H4 (cell line): Measurements from ENCODE around the gene MRPL41. TPM values are rescaled to one million over a fixed set of nuclear protein-coding genes. Genes with fewer than 3 reads are reported as not detected.
"Not testable (repeated sequence)": the region's sequence is repeated elsewhere in the genome, so short reads cannot be mapped to it uniquely, and the experiment has no call there.

ENCODE experiments used
- DNase-seq: peaks from one replicate; pipeline ENCODE4 v3.0.0-alpha.2; 2015; ENCODE audit warnings: low spot score
- total RNA-seq: library from RNA; depleted of rRNA; stranded (reverse); fragments of >200 nt; shearing (Covaris generic); gene quantifications from 2 replicates; pipeline ENCODE4 v1.2.3, GENCODE V29; 2014

MRPL41 gene
- total RNA-seq, 1 experiment from 2014 or later: 52.4 TPM

GRCh38 chr9:137552022-137552768, 516 bp downstream of the MRPL41 start:
- DNase-seq: peak; percentile 18

- not testable (repeated sequence) for DNase-seq
Measured at GRCh38 chr9:137553654-137554053, 2.0 kb downstream of the MRPL41 start.

GRCh38 chr9:137554349-137554748, 2.7 kb downstream of the MRPL41 start:
- DNase-seq: no peak

DNA sequence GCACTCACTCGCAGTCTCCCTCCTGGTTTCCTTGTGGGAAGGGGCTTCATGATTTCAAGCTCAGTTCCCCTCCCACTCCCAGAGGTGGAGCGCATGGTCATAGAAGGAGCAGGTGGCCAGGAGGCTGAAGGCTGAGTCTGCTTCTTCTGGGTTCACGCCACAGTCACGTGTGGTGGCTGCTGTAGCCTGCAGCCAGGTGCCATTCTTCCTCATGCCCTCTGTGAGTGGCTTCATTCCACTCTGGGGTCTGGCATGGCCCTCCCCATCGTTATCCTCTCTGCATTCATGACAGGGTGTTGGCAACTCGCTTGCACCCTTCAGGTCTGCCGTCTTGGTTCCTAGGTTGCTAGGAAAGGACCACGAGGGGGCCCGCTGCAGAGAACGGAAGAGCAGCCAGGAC, 3.5 kb downstream of the MRPL41 start:
- no peak for DNase-seq

GRCh38 chr9:137556069-137556838, 4.6 kb downstream of the MRPL41 start:
- no peak for DNase-seq

GRCh38 chr9:137558127-137558526, 6.4 kb downstream of the MRPL41 start:
- DNase-seq: no peak

DNA sequence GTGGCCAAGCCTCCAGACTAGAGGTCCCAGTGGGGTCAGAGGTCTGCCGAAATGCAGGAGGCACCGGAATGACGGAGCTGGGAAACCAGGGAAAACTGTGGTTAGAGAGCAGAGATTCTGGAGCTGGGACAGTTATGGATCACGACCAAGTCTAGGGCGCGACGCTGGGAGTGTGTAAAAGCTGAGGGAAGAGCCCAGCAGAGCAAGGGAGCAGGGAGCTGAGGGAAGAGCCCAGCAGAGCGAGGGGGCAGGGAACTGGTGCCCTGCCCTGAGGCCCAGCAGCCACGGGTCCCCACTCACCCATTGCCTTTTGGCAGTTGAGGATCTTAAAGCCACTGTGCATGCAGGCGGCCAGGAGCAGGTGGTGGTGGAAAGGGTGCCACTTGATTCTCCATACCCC, 12.5 kb downstream of the MRPL41 start:
- DNase-seq: no peak

DNA sequence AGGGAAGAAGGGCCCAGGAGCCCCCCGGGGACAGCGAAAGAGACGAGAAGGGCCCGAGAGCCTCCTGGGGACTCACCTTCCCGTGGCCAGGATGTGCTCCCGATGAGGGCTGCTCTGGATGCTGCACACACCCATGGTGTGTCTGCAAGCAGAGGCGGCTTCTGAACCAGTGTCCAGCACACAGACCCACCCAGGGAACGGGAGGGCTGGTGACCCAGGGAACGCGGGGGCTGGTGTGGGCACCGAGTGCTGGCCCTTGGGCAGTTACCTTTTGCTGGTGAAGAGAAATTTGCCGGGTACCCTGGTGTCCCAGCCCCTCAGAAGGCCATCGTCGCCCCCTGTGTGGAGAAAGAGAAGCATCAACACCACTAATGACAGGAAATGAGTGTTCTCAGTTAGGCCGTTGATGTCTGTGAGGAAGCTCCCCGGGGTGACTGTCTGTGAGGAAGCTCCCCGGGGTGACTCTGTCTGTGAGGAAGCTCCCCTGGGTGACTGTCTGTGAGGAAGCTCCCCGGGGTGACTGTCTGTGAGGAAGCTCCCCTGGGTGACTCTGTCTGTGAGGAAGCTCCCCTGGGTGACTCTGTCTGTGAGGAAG, 13.2 kb downstream of the MRPL41 start:
- DNase-seq: no peak

DNA sequence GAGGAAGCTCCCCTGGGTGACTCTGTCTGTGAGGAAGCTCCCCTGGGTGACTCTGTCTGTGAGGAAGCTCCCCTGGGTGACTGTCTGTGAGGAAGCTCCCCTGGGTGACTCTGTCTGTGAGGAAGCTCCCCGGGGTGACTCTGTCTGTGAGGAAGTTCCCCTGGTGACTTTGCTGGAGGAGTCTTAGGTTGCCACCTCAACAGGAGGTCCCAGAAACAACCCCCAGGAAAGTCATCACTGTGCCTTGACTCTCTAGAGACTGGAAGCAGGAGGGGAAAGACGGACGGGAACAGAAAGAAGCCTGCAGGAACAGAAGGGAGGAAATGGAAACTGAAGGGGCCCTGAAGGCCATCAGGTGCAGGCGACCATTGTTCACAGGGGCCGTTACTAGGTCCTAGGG, 16.8 kb downstream of the MRPL41 start:
- not testable (repeated sequence) for DNase-seq

DNA sequence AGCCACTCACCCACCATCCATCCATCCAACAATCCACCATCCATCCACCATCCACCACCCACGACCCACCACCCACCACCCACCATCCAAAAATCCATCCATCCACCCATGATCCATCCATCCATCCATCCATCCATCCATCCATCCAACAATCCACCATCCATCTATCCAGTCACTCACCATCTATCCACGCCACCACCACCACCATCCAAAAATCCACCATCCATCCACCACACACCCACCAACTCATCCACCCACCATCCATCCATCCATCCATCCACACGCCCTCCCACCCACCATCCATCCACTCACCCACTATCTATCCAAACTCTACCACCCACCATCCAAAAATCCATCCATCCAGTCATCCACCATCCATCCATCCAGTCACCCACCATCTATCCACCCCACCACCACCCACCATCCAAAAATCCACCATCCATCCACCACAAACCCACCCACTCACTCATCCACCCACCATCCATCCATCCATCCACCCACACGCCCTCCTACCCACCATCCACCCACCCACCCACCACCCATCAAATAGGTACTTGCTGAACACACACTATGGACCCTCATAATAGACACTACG, 18.0 kb downstream of the MRPL41 start:
- no peak for DNase-seq

DNA sequence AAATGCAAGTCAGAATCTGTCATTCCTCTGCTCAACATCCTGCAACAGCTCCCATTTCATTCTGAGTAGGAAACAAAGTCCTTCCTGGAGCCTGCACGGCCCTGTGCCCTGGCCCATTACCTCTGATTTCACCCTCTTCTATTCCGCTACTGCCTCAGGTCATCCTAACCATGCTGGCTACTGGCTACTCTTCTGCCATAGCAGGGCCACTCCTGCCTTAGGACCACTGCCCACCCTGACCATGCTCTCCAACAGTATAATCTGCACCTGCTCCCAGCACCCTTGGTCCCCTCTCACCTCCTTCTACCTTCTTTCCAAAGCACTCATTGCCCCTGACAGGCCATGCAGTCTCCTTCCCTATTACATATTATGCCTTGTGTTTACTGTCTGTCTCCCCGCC, 18.9 kb downstream of the MRPL41 start:
- DNase-seq: no peak

- DNase-seq: no peak
Measured at GRCh38 chr9:137574192-137574591, 22.5 kb downstream of the MRPL41 start.

DNA sequence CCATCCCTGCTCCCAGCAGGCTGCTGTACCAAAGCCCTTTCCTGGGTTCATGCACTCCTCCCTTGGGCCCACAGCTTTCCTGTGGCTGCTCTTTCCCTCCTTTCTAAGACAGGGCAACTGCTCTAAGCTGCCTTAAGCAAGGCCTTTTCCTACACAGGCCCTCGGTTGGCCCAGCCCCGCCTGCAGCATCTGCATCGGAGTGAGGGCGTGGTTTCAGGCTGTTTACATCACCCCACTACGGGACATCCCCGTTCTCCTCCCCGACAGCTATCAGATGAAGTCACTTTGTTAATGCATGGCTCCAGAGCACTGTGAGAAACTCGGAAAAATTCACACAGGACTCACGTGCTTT, 23.7 kb downstream of the MRPL41 start:
- no peak for DNase-seq

DNA sequence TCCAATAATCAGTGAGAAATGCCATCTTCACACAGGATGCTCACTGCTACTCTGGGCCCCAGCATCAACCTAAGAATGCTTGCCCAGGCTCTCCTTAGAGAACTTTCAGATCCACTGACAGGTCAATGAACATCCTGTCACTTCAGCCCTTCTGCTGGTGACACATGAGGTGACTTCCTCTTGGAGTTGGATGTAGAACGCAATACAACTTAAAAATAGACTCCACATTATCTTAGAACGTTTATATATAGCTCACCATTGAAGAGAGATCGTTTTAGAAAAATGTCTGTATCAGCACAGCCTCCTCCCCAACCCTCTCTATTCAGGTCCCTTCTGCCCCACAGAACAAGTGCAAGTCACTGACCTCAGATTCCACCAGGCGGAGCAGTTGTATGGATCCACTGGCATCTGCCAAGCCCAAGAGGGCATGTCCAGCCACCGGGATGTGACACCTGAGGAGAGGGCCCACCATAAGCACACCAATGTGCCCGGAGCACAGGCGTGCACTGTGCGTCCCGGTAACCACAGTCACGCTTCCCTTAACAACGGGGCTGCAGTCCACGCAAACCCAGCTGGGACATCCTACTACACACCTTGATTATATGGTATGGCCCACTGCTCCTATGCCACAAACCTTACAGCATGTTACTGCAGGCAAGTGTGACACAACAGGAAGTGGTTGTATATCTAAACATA, 24.2 kb downstream of the MRPL41 start:
- no peak for DNase-seq

DNA sequence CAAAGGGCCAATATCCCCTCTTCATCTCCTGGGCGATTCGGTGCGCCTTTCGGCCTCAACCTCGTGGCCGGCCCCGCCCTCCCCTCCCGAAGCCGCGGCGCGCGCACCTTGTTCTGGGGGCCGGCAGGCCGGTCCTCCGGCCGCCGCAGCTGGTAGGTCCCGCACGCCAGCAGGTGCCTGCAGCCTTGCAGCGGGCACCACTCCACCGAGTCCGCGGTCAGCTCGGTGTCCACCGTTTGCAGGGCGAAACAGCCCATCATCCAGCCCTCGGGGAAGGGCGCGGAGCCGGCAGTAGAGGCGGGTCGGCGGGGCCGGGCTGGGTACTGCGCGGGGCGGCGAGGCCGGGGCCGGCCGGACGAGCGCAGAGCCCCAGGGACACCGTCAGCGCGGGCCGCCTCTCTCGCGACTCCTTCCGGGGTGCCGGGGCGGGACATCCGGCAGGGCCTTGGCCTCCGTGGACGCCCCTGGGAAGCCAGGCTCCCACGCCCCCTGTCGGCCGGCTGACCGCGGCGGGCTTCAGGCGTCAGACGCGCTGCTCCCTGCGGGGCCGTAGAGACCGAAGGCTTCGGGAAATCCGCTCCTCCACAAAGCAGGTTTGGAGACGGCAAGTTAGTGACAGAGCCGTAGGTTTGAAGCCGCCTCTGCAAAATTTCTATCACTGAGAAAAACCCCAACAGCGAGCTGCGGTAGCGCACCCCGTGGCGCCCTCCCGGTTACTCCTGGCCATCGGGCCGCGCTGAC, 27.0 kb downstream of the MRPL41 start, which contains the start of gene DPH7:
TSS of gene DPH7 (minus strand) at position 408 of the 741 bp plus-strand sequence. CDS start at position 260, 148 bp downstream.
- DNase-seq: peak; percentile 83

- DNase-seq: no peak
Measured at GRCh38 chr9:137579259-137579604, 27.6 kb downstream of the MRPL41 start.

GRCh38 chr9:137580209-137580953, 28.7 kb downstream of the MRPL41 start:
- no peak for DNase-seq

GRCh38 chr9:137580954-137581322, 29.3 kb downstream of the MRPL41 start:
- DNase-seq: no peak

GRCh38 chr9:137581361-137582285, 29.9 kb downstream of the MRPL41 start:
- no peak for DNase-seq
